ENCODE data around the gene FXR2. TPM values are rescaled to one million over a fixed set of nuclear protein-coding genes. Genes with fewer than 3 reads are reported as not detected.

The FXR2 gene
- total RNA-seq, 1 donor from 2014 or later: 53.7 TPM

- H3K36me3 Mint-ChIP-seq (ENCODE audit: low read depth): peaks cover 46% of the 10 kb centered on the region
- TF ChIP-seq CTCF (IDR thresholded peaks at IDR 0.05): no peak
- no peaks in the 10 kb centered on the region for H3K27me3 Mint-ChIP-seq (ENCODE audit: low read depth)
- peak; percentile 100 for DNase-seq (ENCODE audit: low spot score)
- H3K4me3 Mint-ChIP-seq (ENCODE audit: unreplicated experiment): peak overlapping the region; percentile 94
- H3K27ac Mint-ChIP-seq (ENCODE audit: unreplicated experiment): peak overlapping the region; percentile 98
- H3K9me3 Mint-ChIP-seq (ENCODE audit: low read depth): no peaks in the 10 kb centered on the region
- H3K4me1 Mint-ChIP-seq (ENCODE audit: low read depth): peaks cover 45% of the 10 kb centered on the region
Measured at GRCh38 chr17:7572588-7573323, 41.9 kb downstream of the FXR2 start.

GRCh38 chr17:7572338-7572587 is 42.4 kb downstream of the FXR2 start:
- peak overlapping the region; percentile 92 for H3K27ac Mint-ChIP-seq (ENCODE audit: unreplicated experiment)
- no peaks in the 10 kb centered on the region for H3K27me3 Mint-ChIP-seq (ENCODE audit: low read depth)
- H3K36me3 Mint-ChIP-seq (ENCODE audit: low read depth): peaks cover 45% of the 10 kb centered on the region
- H3K4me1 Mint-ChIP-seq (ENCODE audit: low read depth): peaks cover 40% of the 10 kb centered on the region
- H3K4me3 Mint-ChIP-seq (ENCODE audit: unreplicated experiment): peak overlapping the region; percentile 94
- no peak for DNase-seq (ENCODE audit: low spot score)
- no peak for TF ChIP-seq CTCF (IDR thresholded peaks at IDR 0.05)
- no peaks in the 10 kb centered on the region for H3K9me3 Mint-ChIP-seq (ENCODE audit: low read depth)

- no peak for TF ChIP-seq CTCF (IDR thresholded peaks at IDR 0.05)
- peaks cover 31% of the 10 kb centered on the region for H3K36me3 Mint-ChIP-seq (ENCODE audit: low read depth)
- H3K4me3 Mint-ChIP-seq (ENCODE audit: unreplicated experiment): no peak overlapping the region
- no peak for DNase-seq (ENCODE audit: low spot score)
- peaks cover 21% of the 10 kb centered on the region for H3K4me1 Mint-ChIP-seq (ENCODE audit: low read depth)
- H3K27ac Mint-ChIP-seq (ENCODE audit: unreplicated experiment): peak overlapping the region; percentile 57
- no peaks in the 10 kb centered on the region for H3K27me3 Mint-ChIP-seq (ENCODE audit: low read depth)
- H3K9me3 Mint-ChIP-seq (ENCODE audit: low read depth): no peaks in the 10 kb centered on the region
Measured at GRCh38 chr17:7570351-7570750, 44.3 kb downstream of the FXR2 start.

- no peak overlapping the region for H3K27ac Mint-ChIP-seq (ENCODE audit: unreplicated experiment)
- H3K4me1 Mint-ChIP-seq (ENCODE audit: low read depth): peaks cover 14% of the 10 kb centered on the region
- H3K27me3 Mint-ChIP-seq (ENCODE audit: low read depth): no peaks in the 10 kb centered on the region
- DNase-seq (ENCODE audit: low spot score): no peak
- H3K9me3 Mint-ChIP-seq (ENCODE audit: low read depth): no peaks in the 10 kb centered on the region
- TF ChIP-seq CTCF (IDR thresholded peaks at IDR 0.05): no peak
- peaks cover 26% of the 10 kb centered on the region for H3K36me3 Mint-ChIP-seq (ENCODE audit: low read depth)
- H3K4me3 Mint-ChIP-seq (ENCODE audit: unreplicated experiment): no peak overlapping the region
Measured at GRCh38 chr17:7569571-7569970, 45.1 kb downstream of the FXR2 start.

GRCh38 chr17:7563115-7563869 is 51.4 kb downstream of the FXR2 start:
- TF ChIP-seq CTCF (IDR thresholded peaks at IDR 0.05): no peak
- peaks cover 4% of the 10 kb centered on the region for H3K36me3 Mint-ChIP-seq (ENCODE audit: low read depth)
- peak overlapping the region; percentile 89 for H3K4me3 Mint-ChIP-seq (ENCODE audit: unreplicated experiment)
- DNase-seq (ENCODE audit: low spot score): no peak
- no peaks in the 10 kb centered on the region for H3K27me3 Mint-ChIP-seq (ENCODE audit: low read depth)
- no peaks in the 10 kb centered on the region for H3K9me3 Mint-ChIP-seq (ENCODE audit: low read depth)
- no peak overlapping the region for H3K27ac Mint-ChIP-seq (ENCODE audit: unreplicated experiment)
- peaks cover 30% of the 10 kb centered on the region for H3K4me1 Mint-ChIP-seq (ENCODE audit: low read depth)
